HG02938 (cell line): ENCODE measurements around the gene AFF1.
"Not testable (repeated sequence)": the region's sequence is repeated elsewhere in the genome, so short reads cannot be mapped to it uniquely, and the experiment has no call there.

Experiments
- ATAC-seq: cut with Tn5 transposase; IDR thresholded peaks from one replicate; pipeline ENCODE4 v1.9.1; 2021; ENCODE audit warnings: mild to moderate bottlenecking, moderate library complexity; ENCODE audit not compliant: unreplicated experiment

Gene AFF1

GRCh38 chr4:87134122-87134521, 199.3 kb downstream of the AFF1 start:
- ATAC-seq = no peak

- no peak for ATAC-seq
Observed at GRCh38 chr4:87141428-87141827, 206.6 kb downstream of the AFF1 start.

DNA sequence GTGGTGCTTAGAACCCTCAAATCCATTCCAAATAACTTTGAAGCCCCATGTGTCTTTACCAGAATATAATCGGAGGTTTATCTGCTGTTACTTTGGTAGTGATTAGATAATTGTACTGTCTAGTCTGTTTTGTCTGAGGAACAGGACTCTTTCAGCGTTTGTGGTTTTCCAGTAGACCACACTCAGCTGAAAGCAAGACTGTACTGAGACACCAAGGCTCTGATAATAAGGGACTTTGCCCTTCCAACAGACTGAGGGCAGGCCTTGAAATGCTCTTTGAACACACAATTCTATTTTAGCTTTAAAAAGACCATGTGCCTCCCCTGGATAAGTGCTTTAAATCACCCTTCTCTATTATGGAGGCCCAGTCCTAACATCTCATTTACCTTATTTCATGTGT, 209.5 kb downstream of the AFF1 start:
- ATAC-seq = no peak

GRCh38 chr4:87145934-87146333, 211.1 kb downstream of the AFF1 start:
- not testable (repeated sequence) for ATAC-seq

DNA sequence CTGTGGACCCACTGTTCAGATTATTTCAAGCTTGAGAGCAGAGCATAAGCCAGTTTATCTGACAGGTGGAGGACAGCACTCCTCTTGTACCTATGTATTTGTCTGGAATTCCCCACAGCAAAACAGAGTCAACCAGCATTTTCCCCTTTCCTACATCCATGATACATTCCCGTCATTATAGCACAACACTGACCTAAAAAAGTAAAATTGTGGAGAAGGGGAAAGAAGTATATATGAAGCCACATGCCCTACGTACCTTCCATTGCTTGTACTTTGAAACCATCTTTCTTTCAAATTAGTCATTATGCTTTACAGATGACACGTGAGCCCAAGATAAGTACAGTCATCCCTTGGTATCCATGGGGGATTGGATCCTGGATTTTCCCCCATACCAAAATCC, 212.3 kb downstream of the AFF1 start:
- no peak for ATAC-seq

- no peak for ATAC-seq
Observed at GRCh38 chr4:87150498-87151261, 215.9 kb downstream of the AFF1 start.

DNA sequence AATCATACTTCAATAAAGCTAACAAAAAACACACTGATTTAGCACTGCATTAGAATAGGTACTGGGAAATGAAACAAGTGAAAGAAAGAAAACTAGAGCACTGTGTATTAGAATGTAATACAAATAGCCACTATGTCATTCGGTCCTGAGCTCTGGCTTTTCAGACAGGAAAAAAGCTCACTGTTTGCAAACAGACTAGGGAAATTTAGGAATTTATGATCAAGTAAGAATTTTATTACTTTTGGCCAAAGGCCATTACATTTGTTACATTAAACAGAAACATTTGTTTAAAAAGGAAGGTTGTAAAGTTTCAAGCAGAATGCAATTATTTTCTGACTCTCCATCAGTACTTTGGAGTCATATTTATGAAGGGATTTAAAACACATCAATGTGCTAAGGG, 216.9 kb downstream of the AFF1 start:
- ATAC-seq = no peak

DNA sequence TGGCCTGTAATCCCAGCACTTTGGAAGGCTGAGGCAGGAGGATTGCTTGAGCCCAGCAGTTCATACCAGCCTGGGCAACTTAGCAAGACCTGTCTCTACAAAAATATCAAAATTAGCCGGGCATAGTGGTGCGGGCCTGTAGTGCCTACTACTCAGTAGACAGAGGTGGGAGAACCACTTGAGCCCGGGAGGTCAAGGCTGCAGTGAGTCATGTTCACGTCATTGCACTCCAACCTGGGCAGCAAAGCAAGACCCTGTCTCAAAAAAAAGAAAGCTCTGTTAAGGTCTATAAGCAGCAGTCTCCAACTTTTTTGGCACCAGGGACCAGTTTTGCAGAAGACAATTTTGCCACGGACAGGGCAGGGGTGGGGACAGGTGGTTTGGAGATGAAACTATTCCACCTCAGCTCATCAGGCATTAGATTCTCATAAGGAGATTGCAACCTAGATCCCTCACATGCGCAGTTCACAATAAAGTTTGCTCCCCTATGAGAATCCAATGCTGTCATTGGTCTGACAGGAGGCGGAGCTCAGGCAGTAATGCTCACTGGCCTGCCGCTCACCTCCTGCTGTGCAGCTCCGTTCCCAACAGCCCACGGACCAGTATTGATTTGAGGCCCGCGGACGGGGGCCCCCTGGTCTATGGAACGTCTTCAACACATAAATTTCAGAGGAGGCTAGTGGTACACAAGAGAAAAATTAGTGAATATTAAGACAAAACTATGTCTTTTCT, 217.7 kb downstream of the AFF1 start:
- ATAC-seq = no peak

DNA sequence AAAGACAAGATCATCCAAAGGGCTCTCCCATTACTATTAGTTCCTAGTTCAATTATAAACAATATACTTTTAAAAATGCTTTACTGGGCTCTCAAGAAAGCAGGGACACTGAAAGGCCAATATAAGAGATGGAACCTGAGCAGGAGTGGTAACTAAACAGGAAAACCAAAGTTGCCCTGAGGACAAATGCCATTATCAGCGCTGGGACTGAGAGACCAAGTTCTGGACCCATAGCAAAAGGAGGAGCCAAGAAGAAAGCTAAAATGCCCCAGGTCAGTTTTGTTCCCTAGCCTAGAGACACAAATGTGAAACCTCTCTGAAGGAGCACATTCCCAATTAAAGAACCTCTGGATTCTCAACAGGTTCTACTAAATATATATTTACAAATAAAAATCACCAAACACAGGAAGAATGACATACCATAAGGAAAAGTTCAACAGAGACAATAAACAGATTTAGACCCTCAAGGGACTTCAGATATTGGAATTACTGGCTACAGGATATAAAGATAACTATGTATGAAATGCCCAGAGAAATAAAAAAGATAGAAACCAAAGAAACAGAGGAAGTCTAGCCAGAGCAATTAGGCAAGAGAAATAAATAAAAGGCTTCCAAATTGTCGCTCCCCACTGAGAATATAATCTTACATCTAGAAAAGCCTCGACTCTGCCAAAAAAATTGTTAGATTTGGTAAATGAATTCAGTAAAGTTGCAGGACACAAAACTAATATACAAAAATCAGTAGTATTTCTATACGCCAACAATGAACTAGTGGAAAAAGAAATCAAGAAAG, 218.5 kb downstream of the AFF1 start:
- no peak for ATAC-seq

DNA sequence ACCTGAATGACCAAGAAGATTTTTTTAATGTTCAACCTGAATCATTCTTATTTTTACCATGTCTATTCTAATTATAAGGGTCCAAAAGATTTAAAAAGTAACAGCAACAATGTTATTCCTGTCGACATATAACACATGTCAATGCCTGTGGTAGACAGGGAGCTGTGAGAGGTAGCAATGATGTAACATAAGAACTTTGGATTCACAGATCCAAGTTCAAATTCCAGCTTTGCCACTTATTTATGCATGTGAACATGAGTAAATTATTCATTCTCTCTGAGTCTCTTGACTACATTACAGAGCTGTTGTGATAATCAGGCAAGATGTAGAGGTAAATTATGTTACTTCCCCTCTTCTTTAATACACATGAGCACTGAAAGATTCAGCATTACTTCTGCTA, 231.1 kb downstream of the AFF1 start:
- ATAC-seq = no peak

DNA sequence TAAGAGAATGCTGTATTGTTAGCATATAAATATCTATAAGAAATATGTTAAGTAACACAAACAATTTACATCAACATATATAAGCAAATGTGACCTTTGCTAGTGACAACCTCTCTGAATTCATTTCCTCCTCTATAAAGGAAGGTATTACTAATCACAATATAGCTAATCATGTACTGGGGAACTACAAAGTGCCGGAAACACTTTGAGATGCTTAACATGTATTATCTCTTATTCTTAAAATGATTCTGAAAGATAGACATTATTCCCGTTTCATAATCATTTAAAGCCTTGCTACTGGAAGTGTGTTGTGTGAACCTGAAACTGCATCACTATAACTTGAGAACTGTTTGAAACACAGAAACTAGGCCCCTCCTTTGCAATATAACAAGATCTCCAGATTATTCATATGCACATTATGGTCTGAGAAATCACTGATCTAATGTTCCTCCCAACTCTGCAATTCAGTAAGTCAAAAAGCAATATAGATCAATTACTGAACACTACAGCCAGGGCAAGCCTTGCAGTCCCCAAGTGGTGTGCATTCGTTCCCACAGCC, 231.6 kb downstream of the AFF1 start:
- ATAC-seq = no peak

DNA sequence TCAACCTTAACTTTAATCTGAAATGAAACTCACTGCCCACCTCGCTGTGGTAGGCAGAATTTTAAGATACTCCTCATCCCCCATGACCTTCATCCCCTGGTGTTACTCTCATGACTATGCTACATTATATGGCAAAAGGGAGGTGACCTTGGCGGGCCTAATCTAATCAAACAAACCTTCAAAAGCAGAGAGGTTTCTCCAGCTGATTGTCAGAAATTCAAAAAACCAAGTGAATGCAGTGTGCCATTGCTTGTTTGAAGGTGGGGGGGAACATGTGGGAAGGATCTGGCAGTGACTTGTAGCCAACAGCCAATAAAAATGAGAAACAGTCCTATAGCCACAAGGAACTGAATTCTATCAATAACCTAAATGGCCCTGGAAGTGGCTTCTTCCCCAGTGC, 237.1 kb downstream of the AFF1 start:
- no peak for ATAC-seq

- ATAC-seq = no peak
Observed at GRCh38 chr4:87174672-87175071, 239.9 kb downstream of the AFF1 start.

- ATAC-seq = no peak
Observed at GRCh38 chr4:87179751-87180150, 244.9 kb downstream of the AFF1 start.

DNA sequence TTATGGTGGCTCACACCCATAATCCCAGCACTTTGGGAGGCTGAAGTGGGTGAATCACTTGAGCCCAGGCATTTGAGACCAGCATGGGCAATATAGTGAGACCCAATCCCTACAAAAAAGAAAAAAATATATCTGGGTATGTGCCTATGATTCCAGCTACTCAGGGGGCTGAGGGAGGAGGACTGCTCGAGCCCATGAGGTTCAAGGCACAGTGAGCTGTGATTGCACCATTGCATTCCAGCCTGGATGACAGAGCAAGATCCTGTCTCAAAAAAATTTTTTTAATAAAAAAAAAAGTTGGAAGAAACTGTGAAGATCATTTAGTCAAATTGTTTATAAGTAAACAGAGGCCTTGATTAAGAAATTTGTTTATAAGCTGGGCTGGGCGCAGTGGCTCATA, 246.0 kb downstream of the AFF1 start:
- ATAC-seq = no peak

DNA sequence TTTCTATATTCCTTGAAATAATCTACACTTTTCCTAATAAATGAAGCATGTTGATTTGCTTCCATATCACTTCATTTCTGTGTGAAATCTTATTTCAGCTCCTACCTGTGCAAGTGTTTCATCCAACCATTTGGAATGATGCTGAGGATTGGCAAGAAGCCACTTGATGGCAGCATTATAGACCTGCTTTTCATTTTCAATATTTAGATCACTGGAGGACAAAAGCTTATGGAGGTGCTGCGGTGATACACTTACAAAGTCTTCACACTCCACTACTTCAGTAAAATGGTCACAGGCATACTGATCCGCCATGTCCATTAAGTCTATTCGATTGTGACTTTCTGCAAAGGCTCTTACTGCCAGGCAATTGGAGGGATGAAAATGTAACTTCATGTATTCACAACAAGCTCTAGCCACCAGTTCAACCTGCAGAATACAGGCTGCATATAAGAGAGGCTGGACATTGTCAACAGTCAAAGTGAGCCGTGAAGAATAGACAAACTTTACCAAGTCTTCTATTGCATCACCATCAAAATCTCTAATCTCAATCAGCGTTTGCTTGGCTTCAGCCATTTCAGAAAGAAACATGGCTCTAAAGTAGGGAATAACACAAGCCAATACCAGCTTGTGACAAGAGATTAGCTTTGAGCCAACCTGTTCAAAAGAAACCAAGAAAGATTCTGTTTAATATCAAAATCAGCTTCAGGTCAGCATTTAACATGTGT, 250.5 kb downstream of the AFF1 start:
- ATAC-seq = no peak

DNA sequence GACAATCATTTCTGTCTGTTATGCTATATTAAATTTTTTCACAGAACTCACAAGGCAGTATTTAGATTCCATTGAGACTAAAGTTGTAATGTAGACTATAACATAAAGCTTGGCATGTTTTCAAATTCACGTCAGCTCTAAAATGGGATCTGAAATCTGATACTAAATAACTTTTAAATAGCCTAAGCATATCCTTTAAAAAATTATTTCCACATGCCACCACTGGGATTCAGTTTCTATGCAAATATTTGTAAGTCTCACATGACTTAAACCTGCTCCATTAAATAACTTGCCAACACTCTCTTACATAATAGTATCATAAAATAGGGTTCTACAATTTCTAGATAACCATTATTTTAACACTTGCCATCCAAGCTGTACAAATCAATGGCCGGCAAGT, 253.2 kb downstream of the AFF1 start:
- ATAC-seq = no peak

- ATAC-seq = no peak
Observed at GRCh38 chr4:87188932-87189331, 254.1 kb downstream of the AFF1 start.
